Skeletal muscle cell (primary cell): ENCODE measurements around the gene OPCML.

Experiments used
- DNase-seq: peaks from one replicate; pipeline ENCODE4 v3.0.0-alpha.2; 2010; ENCODE audit warnings: low read depth
- H3K4me3 ChIP-seq: 2 replicates; pipeline ENCODE4 v1.5.1; 2011; ENCODE audit warnings: low read depth, mild to moderate bottlenecking, control low read depth, low read length, moderate library complexity

Gene OPCML

DNA sequence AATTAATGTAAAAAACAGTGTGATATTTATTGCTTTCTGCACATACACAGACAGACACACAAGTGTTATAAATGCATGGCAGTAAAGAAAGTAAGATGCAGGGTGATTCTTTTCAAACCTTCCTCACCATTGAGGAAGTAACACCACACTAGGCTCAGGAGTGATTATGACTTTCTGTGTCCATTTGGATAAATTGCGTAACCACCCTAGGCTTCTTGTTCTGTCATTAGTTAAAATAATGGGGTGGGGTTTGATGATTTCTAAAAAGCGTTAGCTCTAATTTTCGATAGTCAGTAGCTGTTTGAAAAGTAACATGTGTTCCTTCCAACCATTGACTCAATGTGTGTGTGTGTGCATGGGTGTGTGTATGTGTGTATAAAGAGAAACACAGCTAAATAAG, 1081.7 kb downstream of the OPCML start:
- H3K4me3 ChIP-seq = no peak overlapping the region
- DNase-seq = no peak

GRCh38 chr11:132448334-132448995, 1083.8 kb downstream of the OPCML start:
- H3K4me3 ChIP-seq = no peak overlapping the region
- DNase-seq = peak; percentile 25

DNA sequence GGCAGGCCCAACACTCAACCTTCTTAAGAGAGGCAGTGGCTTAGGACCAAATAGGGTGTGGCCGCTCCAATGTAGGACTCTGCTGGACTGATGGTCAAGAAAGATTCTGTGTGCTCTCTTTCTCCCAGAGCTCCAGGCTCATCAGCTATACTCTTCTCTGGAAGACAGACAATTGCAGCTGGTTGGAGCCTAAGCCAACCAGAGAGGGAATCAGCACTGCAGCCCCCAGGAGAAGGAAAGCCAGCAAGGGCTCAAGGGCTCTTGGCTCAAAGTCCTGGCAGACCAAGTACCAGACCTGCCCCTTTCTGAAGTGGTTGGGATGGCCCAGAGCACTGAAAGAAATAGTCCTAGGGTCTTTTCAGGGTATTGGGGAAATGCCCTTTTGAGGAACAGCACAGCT, 1084.5 kb downstream of the OPCML start:
- no peak for DNase-seq
- H3K4me3 ChIP-seq = no peak overlapping the region

GRCh38 chr11:132445859-132446291, 1086.4 kb downstream of the OPCML start:
- DNase-seq = no peak
- H3K4me3 ChIP-seq = no peak overlapping the region

DNA sequence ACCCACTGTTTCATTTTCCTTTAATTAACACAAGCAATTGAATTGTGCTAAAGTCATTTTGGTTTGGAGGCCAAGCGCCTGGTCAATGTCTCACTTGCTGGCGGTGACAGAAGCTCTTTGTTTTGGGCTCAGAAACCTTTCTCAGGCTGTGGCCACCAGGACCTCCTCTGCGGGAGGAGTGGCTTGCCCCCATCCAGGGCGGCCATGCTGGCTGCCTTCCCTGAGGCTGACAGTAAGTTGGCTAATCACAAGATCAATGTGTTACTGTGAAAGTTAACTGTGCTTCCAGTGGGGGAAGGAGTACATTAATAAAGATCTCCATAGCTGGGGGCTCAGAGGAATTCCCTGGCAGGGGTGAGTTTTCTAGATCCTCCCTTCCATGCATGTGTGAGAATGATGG, 1087.4 kb downstream of the OPCML start:
- H3K4me3 ChIP-seq = no peak overlapping the region
- DNase-seq = no peak

DNA sequence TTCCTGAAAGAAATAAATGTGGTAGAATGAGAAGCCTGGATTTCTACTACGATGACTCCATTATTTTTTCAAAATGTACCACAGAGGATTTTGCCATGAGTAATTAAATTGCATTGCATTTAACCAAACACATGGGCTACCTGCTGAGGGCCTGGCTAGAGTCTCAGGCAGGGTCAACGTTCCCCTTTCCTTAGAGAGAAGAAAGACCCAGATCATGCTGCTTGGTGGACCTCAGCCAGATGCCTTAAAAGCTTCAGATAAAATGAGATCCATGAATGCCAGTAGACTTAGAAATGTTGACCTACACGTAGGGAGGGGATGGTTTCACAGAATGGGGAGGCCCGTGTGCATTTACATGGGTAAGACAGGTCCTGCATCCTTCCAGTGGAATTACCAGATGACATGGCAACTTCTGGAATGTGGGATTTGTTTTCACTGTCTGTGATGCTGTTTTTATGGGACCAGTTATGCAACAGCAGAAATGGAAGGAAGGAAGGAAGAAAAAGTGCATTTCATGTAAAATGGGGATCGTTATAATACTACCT, 1092.5 kb downstream of the OPCML start:
- H3K4me3 ChIP-seq = no peak overlapping the region
- no peak for DNase-seq

- DNase-seq = no peak
- no peak overlapping the region for H3K4me3 ChIP-seq
These were observed 1093.9 kb downstream of the OPCML start for GRCh38 chr11:132438418-132438817.

DNA sequence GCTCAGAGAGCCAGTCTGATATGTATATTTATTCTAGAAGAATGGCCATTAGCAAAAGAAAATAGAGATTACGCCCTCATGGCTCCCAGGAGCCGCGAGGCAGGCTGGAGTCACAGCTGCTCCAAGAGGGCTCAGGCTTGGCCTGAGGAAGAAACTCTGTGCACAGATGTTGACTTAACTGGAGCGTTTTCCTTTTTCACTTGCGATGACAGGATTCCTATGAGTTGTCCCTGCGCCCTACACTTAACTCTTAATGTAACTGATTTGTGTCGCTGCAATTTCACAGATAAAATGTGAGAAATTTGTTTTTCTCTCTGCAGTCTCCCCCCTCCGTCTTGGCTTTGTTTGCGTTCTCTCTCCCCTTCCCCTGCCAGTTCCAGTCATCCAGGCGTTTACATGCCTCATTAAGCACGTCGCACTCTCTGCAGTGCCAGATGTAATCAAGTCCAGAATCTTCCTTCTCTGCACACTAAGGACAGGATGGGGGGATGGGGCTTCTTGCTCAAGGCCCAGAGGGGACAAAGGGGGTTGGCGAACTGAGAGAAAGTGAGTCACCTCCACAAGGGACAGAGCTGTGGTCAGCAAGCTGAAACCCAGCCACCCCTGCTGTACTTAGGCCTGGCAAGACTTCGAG, 1101.8 kb downstream of the OPCML start:
- DNase-seq = no peak
- H3K4me3 ChIP-seq = no peak overlapping the region

GRCh38 chr11:132429685-132430084, 1102.6 kb downstream of the OPCML start:
- H3K4me3 ChIP-seq = no peak overlapping the region
- DNase-seq = no peak

- no peak for DNase-seq
- H3K4me3 ChIP-seq = no peak overlapping the region
These were observed 1104.7 kb downstream of the OPCML start for GRCh38 chr11:132427611-132428010.

- no peak for DNase-seq
- no peak overlapping the region for H3K4me3 ChIP-seq
These were observed 1107.9 kb downstream of the OPCML start for GRCh38 chr11:132424433-132424832.

DNA sequence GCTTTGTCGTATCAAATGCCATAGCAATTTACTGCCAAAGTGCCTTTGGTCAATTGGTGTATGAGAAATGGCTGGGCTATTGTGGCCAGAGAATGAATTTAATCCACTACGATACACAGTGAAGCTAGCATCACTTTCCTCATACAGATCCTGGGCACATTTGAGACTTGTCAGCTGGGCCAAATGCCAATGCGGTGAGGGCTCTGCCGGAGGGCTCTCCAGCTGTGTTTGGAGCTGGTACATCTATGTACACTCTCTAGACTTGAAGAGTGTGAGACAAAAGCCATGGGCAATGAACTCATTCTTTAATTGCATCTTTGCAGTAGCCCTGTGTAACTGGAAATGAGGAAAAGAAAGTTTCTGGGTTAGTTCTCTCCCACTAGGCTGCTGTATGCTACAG, 1109.0 kb downstream of the OPCML start:
- no peak for DNase-seq
- no peak overlapping the region for H3K4me3 ChIP-seq

DNA sequence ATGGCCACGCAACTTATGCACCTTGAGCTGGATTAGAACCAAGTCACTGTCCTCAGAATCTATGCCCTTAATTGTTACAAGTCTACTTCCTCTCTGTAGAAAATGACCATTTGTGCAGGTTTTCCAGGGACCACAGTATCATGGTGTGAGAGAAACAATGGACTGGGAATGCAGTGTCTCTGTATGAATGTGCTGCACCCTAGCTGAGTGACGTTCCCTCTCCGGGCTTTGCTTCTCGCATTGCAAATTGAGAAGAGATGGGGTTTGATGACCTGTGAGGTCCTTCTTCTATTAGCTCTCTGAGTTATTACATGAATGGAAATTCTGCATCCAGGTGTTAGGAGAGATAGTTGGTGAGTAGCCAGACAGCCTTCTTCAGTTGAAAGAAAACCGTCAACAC, 1109.6 kb downstream of the OPCML start:
- H3K4me3 ChIP-seq = no peak overlapping the region
- no peak for DNase-seq

DNA sequence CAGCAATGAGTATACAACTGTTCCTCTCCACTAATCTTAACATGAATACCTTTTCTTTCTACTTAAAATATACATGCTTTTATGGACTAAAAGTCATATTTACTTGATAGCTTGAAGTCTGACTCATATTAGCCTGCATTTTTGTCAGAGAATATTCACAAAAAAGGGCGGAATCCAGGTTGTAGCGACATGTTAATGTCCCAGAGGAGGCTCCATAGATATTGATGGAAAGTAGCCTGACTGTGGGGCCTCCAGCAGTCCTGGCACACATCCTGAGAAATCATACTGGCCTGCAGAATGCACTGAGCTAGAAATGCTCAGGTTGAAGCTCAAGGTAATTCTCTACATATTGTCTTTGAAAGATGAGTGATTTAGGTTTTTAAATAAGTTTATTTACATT, 1110.7 kb downstream of the OPCML start:
- no peak for DNase-seq
- no peak overlapping the region for H3K4me3 ChIP-seq

- H3K4me3 ChIP-seq = no peak overlapping the region
- DNase-seq = no peak
These were observed 1117.8 kb downstream of the OPCML start for GRCh38 chr11:132414451-132414850.

- no peak for DNase-seq
- H3K4me3 ChIP-seq = no peak overlapping the region
These were observed 1121.9 kb downstream of the OPCML start for GRCh38 chr11:132410383-132410782.

- DNase-seq = no peak
- no peak overlapping the region for H3K4me3 ChIP-seq
These were observed 1122.5 kb downstream of the OPCML start for GRCh38 chr11:132409573-132410355.

GRCh38 chr11:132408877-132409276, 1123.4 kb downstream of the OPCML start:
- H3K4me3 ChIP-seq = no peak overlapping the region
- DNase-seq = no peak

DNA sequence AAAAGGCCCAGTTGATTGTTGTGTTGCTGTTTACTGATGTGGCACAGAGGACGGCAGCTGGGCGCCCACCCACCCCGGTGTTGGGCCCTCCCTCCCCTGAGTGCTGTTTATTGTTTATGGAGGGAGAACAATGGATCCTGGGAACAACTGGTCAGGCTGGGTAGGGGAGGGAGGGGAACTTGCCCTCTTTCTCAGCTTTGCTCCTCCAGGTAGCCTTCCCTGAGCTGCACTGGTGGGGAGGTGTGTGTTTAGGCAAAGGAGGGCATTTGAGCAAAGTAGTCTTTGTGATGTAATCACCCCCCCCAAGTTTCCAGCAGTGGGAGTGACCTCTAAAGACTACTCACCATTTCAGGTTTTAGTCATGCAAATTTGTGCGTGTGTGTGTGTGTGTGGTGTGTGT, 1126.6 kb downstream of the OPCML start:
- no peak for DNase-seq
- H3K4me3 ChIP-seq = no peak overlapping the region

- DNase-seq = peak; percentile 41
- H3K4me3 ChIP-seq = no peak overlapping the region
These were observed 1130.1 kb downstream of the OPCML start for GRCh38 chr11:132402071-132402684.
